Skeletal muscle satellite cell (primary cell): ENCODE data around the gene CBS.
"Not testable (repeated sequence)": the region's sequence is repeated elsewhere in the genome, so short reads cannot be mapped to it uniquely, and the experiment has no call there.

Experiments
- H3K27me3 ChIP-seq: 2 replicates; pipeline ENCODE4 v1.7.0; 2013; ENCODE audit warnings: low read length; ENCODE audit not compliant: control insufficient read depth, insufficient read depth
- H3K36me3 ChIP-seq: 2 replicates; pipeline ENCODE4 v1.7.0; 2013; ENCODE audit warnings: mild to moderate bottlenecking, control low read depth, low read length; ENCODE audit not compliant: insufficient read depth
- H3K4me1 ChIP-seq: 2 replicates; pipeline ENCODE4 v1.7.0; 2013; ENCODE audit warnings: low read length; ENCODE audit not compliant: control insufficient read depth, insufficient read depth
- H3K4me2 ChIP-seq: 2 replicates; pipeline ENCODE4 v1.7.0; 2013; ENCODE audit warnings: mild to moderate bottlenecking, low read length
- H3K4me3 ChIP-seq: 2 replicates; pipeline ENCODE4 v1.7.0; 2013; ENCODE audit warnings: low read length
- H3K9ac ChIP-seq: 2 replicates; pipeline ENCODE4 v1.7.0; 2013; ENCODE audit warnings: mild to moderate bottlenecking, low read depth, low read length, moderate library complexity
- H3K9me3 ChIP-seq: replicated peaks from 2 replicates; pipeline ENCODE4 v1.7.0; 2013; ENCODE audit warnings: mild to moderate bottlenecking, control low read depth, low read length

Gene CBS

DNA sequence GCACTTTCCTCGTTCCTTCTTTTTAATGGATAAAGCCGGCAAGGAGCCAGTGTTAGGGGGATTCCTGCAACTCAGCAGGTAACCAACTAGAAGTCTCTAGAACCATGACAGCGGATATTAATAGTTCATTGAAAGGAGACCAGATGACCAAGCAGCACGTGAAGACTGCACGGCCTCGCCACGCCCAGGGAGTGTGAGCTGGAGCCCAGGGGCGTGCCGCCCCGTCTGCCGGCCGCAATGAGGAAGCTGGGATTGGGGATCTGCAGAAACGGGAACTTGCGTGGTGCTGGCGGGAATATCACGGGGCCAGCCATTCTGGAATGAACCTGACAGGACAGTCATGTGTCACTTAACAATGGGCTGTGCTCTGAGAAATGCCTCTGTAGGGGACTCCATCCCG, 38.7 kb downstream of the CBS start:
- not testable (repeated sequence) for H3K9ac ChIP-seq, H3K36me3 ChIP-seq, H3K27me3 ChIP-seq, H3K4me2 ChIP-seq, H3K4me3 ChIP-seq, H3K4me1 ChIP-seq, H3K9me3 ChIP-seq

DNA sequence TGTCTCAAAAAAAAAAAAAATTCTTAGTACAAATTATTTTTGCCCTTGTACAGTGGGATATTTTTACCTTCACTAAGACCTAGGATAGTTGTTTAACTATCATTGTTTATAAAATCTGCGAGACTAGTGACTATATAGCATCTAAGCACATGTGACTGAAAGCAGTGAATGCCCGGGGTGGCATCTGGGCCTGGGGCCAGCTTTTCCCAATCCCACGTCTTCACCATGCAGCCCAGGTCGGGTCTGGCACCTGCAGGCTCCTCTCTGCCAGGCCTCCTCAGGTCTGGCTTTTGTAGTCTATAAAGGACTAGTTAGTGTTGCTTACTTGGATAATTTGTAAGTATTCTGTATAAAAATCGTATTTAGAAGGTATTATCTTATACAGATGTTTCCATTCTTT, 40.8 kb downstream of the CBS start:
- H3K4me2 ChIP-seq: no peak overlapping the region
- no peak overlapping the region for H3K9ac ChIP-seq
- no peaks in the 10 kb centered on the region for H3K27me3 ChIP-seq
- H3K4me1 ChIP-seq: peaks cover 9% of the 10 kb centered on the region
- no peak overlapping the region for H3K4me3 ChIP-seq
- H3K36me3 ChIP-seq: peaks cover 26% of the 10 kb centered on the region
- H3K9me3 ChIP-seq: no peaks in the 10 kb centered on the region

DNA sequence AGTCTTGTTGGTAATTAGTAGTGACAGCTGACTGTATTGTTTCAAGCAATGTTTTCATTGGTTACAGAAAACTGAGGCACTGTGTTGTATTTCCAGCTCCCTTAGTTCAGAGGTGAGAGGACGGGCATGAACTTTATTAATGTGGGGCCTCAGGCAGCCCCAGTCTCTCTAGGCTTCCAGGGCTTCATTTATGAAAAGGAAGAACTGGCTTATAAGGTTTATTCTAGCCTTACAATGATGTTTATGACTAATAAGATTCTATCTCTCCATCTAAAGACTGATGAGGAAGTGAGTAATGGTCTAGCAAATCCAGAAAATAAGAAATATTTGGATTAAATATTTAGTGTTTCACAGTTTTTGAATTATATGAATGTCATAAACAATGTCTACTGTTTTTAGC, 41.5 kb downstream of the CBS start:
- Histone ChIP-seq H3K4me2 (no peak overlapping the region), H3K27me3 (no peaks in the 10 kb centered on the region), H3K4me1 (peaks cover 9% of the 10 kb centered on the region), H3K4me3 (no peak overlapping the region), H3K9me3 (no peaks in the 10 kb centered on the region), H3K9ac (no peak overlapping the region), H3K36me3 (peaks cover 29% of the 10 kb centered on the region)

GRCh38 chr21:43031121-43031619, 44.5 kb downstream of the CBS start:
- Histone ChIP-seq H3K4me2 (no peak overlapping the region), H3K9me3 (no peaks in the 10 kb centered on the region), H3K4me1 (peaks cover 9% of the 10 kb centered on the region), H3K27me3 (no peaks in the 10 kb centered on the region), H3K36me3 (peaks cover 41% of the 10 kb centered on the region), H3K9ac (no peak overlapping the region), H3K4me3 (no peak overlapping the region)

- no peak overlapping the region for H3K4me2 ChIP-seq
- no peaks in the 10 kb centered on the region for H3K27me3 ChIP-seq
- H3K4me1 ChIP-seq: peaks cover 9% of the 10 kb centered on the region
- peaks cover 45% of the 10 kb centered on the region for H3K36me3 ChIP-seq
- H3K9ac ChIP-seq: no peak overlapping the region
- no peaks in the 10 kb centered on the region for H3K9me3 ChIP-seq
- H3K4me3 ChIP-seq: no peak overlapping the region
Observed at GRCh38 chr21:43029785-43030184, 45.9 kb downstream of the CBS start.

DNA sequence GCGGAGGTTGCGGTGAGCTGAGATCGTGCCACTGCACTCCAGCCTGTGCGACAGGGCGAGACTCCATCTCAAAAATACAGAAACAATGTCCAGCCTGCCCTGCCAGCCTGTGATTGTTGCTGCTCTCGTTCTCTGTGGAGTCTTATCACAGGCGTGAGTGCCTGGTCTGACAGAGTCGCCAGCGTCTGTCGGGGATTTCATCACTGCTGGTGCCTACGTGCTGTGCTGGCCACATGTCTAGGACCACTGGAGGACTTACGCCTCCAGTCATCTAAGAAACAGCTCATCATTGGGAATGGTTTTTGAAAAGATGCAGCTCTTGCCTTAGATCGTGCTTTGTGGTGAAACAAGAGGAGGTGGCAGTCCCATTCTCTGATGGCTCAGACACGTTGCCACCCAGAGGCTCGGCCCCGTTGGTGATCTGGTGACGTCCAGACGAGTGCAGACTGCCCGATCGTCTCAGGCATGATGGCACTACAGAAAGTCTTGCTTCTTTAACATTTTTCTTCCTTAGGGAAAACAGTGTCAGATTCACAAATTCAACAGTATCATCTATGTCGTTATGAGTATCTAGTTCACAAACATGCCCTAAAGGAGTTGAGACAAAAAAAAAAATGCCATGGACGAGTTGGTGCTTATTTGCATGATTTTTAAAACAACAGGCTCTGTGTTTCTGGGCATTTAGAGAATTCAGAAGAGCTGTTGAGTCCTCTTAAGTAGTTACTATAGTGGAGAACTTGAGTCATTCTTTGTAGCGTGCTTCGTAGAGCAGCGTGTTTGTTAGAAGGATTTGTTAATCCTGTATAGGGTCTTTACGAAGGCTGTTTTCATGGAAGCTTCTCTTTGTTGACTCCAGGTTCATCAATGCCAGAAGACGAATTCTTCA, 47.5 kb downstream of the CBS start:
- Histone ChIP-seq H3K4me1 (no peaks in the 10 kb centered on the region), H3K4me3 (no peak overlapping the region), H3K36me3 (peaks cover 57% of the 10 kb centered on the region), H3K27me3 (no peaks in the 10 kb centered on the region), H3K4me2 (no peak overlapping the region), H3K9ac (no peak overlapping the region), H3K9me3 (no peaks in the 10 kb centered on the region)

GRCh38 chr21:43025636-43026180, 49.9 kb downstream of the CBS start:
- peaks cover 60% of the 10 kb centered on the region for H3K36me3 ChIP-seq

DNA sequence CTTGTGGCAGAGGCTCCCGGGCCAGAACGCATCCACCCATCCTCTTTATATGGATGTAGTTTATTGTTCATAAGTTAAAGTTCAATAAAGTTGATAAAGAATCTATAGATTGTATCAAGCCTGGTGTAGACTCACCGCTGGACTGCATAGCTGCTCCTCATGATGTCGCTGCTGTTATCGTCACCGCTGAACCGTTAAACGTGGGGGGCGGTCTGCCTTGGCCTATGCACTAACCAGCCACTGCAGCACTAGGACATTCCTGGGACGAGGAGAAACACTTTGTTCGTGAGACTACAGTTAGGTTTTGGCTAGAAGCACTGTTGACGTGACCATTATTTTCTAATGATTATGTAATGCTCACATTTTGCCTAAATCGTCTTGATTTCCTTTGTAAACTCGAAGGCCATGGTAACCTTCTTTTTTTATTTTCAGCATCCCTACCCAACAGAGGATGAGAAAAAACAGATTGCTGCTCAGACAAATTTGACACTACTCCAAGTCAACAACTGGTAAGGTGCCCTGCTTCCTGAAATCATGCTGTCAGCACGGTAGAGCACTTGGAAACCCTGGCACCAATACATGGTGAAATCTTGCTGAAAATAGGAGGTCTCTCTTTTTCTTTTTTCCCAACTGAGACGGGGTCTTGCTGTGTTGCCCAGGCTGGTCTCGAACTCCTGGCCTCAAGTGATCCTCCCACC, 51.0 kb downstream of the CBS start:
- Histone ChIP-seq H3K9ac (no peak overlapping the region), H3K9me3 (no peaks in the 10 kb centered on the region), H3K36me3 (peaks cover 58% of the 10 kb centered on the region), H3K27me3 (no peaks in the 10 kb centered on the region), H3K4me3 (no peak overlapping the region), H3K4me2 (no peak overlapping the region), H3K4me1 (no peaks in the 10 kb centered on the region)

More at GRCh38 chr21:43025636-43026180, 49.9 kb downstream of the CBS start:
- H3K4me1 ChIP-seq: no peaks in the 10 kb centered on the region
- H3K9me3 ChIP-seq: no peaks in the 10 kb centered on the region
- H3K9ac ChIP-seq: no peak overlapping the region
- no peaks in the 10 kb centered on the region for H3K27me3 ChIP-seq
- H3K4me2 ChIP-seq: no peak overlapping the region
- H3K4me3 ChIP-seq: no peak overlapping the region

- no peak overlapping the region for H3K4me2 ChIP-seq
- H3K9me3 ChIP-seq: no peaks in the 10 kb centered on the region
- no peaks in the 10 kb centered on the region for H3K4me1 ChIP-seq
- no peak overlapping the region for H3K9ac ChIP-seq
- H3K4me3 ChIP-seq: no peak overlapping the region
- H3K27me3 ChIP-seq: no peaks in the 10 kb centered on the region
- peaks cover 50% of the 10 kb centered on the region for H3K36me3 ChIP-seq
Observed at GRCh38 chr21:43023175-43023574, 52.5 kb downstream of the CBS start.

- Histone ChIP-seq H3K36me3 (peaks cover 57% of the 10 kb centered on the region), H3K9ac (no peak overlapping the region), H3K4me1 (no peaks in the 10 kb centered on the region), H3K4me2 (no peak overlapping the region), H3K9me3 (no peaks in the 10 kb centered on the region), H3K4me3 (no peak overlapping the region), H3K27me3 (no peaks in the 10 kb centered on the region)
Observed at GRCh38 chr21:43021756-43022600, 53.7 kb downstream of the CBS start.

DNA sequence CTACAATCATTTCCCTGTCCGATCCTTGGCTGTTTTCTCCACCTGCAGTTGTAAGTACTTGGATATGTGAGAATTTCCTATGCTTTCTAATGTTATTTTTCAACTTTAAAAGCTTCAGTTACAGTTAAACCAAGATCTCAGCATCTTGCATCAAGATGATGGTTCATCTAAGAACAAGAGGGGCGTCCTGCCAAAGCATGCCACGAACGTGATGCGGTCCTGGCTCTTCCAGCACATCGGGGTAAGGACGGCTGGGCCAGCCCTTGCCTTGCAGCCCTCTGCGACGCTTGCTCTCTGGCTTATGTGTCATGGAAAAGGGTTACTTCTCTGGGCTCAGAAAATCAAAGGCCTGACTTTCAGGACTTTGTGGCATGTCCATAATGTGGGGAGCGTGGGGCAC, 54.4 kb downstream of the CBS start:
- Histone ChIP-seq H3K27me3 (no peaks in the 10 kb centered on the region), H3K4me2 (no peak overlapping the region), H3K4me3 (no peak overlapping the region), H3K36me3 (peaks cover 65% of the 10 kb centered on the region), H3K9ac (no peak overlapping the region), H3K4me1 (no peaks in the 10 kb centered on the region), H3K9me3 (no peaks in the 10 kb centered on the region)
